ELR (cell line): Measurements from ENCODE around the gene DPH2.

Source experiments
- DNase-seq: peaks from one replicate; pipeline ENCODE4 v3.0.0-alpha.2; 2015; ENCODE audit warnings: low read depth

The DPH2 gene

DNA sequence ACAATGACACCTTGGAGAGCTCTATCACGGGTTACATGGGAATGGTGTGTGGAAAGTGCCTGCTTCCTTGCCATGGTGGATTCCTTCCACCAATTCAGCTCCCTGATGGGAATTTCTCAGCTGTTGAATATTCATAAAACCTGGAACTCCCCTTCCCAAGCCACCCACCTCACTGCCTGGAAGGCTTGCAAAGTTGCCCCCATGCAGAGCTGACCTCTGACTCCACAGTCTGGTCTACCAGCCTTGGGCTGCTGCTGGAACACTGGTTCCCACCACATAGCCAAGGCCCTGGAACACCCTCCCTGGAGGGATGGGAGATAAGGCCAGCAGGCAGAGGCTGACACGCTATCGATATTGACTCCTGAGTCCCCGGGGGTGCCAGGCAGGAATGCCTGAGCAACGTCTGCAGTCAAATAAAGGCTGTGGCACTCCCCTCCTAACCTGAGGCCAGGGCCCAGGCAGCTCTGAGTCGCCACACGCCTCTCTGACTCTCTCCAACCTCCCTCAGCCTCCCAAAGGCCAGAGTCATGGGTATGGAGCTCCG, 30.4 kb downstream of the DPH2 start:
- DNase-seq, result no peak

GRCh38 chr1:44002165-44002564, 32.4 kb downstream of the DPH2 start:
- DNase-seq, result no peak

GRCh38 chr1:44002606-44003157, 32.9 kb downstream of the DPH2 start:
- no peak for DNase-seq

GRCh38 chr1:44008259-44008658, 38.4 kb downstream of the DPH2 start:
- DNase-seq, result no peak

DNA sequence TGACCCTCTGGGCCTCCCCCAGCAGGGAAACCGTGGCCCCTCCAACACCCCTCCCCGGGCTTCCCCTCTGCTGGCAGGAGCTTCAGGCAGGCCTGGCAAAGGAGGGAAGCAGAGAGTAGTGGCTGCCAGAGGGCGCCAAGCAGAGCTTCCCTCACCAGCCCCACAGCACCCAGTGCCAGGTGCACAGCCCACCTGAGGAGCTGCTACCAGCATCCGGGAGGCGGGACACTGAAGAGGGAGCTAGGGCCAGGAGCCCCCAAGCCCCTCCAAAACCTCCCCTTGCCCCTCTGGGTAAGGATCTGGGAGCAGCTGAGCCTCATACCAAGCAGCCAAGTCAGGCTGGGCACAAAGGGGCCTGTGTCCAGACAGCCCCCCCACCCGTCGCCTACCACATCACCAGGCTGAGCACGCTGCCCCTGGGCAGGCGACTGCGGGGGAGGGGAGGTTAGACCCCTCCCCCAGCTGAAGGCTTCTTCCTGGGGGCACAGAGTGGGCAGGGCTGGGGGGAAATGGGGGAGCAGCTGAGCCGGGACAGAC, 41.2 kb downstream of the DPH2 start:
- no peak for DNase-seq

GRCh38 chr1:44012404-44012803, 42.6 kb downstream of the DPH2 start:
- no peak for DNase-seq

- no peak for DNase-seq
Measured at GRCh38 chr1:44012941-44013609, 43.3 kb downstream of the DPH2 start.

DNA sequence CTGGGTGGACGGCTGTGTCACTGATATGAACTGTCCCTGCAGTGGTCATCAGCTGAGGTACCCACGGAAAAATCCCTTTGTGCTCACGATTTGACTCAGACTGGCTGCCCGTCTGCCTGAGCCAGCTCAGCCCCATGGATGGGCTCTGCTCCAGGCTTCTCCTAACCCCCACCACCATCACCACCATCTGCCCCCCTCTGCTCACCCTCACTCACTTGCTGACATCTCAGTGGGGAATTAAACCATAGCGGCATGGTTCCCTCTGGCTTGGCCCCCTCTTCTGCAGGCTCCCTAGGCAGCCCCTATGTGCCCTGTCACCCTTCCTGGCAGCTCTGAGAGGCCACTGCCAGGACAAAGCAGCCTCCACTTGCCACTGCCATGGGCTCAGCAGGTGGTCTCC, 44.1 kb downstream of the DPH2 start:
- DNase-seq, result no peak

GRCh38 chr1:44014365-44015104, 44.7 kb downstream of the DPH2 start:
- no peak for DNase-seq

- DNase-seq, result no peak
Measured at GRCh38 chr1:44015206-44015605, 45.4 kb downstream of the DPH2 start.

- no peak for DNase-seq
Measured at GRCh38 chr1:44016041-44016889, 46.5 kb downstream of the DPH2 start.

DNA sequence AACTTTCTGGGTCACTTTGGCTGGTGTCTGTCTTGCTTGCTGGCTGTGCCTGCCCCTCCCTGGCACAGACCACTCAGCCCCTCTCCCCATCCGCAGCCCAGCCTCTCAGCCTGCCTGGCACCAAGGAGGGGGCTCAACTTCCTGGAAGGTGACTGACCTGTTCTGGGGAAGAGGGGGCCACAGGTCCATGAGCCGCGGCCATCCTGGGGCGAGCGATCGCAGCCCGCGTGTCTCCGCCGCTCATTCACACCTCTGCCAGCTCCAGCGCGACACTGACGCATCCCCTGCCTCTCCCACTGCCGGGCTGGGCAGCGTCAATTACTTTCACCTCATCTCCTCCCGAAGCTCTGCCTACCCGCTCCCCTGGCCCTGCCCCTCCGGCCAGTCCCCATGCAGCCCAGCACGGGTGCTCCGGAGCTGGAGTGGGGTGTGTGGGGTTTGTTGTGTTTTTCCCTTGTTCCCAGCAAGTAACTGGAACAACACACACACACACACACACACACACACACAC, 47.1 kb downstream of the DPH2 start:
- no peak for DNase-seq

DNA sequence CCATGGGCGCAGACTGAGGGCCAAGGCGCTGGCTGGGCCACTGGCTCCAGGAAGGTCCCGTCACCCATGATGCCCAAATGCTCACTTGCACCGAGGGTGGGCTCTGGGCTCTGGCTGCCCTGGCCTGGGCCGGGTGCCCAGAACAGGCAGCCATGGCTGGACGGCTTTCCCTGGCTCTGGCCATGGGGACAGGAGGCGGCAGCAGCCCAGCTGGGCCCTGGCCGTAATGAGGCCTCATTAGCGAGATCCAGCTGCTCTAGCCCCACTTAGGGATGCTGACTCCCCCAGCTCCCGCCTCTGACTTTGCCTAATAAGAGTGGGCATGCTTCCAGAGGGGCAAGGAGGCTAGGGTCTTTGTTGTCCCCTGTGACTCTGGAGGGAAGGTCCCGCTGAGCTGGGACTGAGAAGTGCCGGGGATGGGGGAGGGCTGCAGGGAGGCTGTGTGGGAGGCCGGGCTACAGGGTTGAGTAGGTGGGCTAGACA, 49.7 kb downstream of the DPH2 start:
- DNase-seq, result no peak

- DNase-seq, result no peak
Measured at GRCh38 chr1:44020464-44020863, 50.7 kb downstream of the DPH2 start.

GRCh38 chr1:44021156-44021555, 51.3 kb downstream of the DPH2 start:
- no peak for DNase-seq

GRCh38 chr1:44021581-44022321, 51.9 kb downstream of the DPH2 start:
- DNase-seq, result no peak
